Stimulated activated CD4-positive, alpha-beta T cell treated with anti-CD3 and anti-CD28 coated beads, Interleukin-4, amount 100 ng/mL, for 4 hours (primary cell): ENCODE results near the gene MICB.
A peak's percentile ranks its signal among the peaks of the same experiment; 100 is the strongest.
"Not testable (repeated sequence)": the region's sequence is repeated elsewhere in the genome, so short reads cannot be mapped to it uniquely, and the experiment has no call there.

ENCODE experiments used
- DNase-seq, 2 experiments: peaks; one replicate each; pipeline ENCODE4 v3.0.0-alpha.2; 2020

Gene MICB

GRCh38 chr6:31474871-31475286 lies 23.1 kb upstream of the MICB start:
- DNase-seq = no peak

GRCh38 chr6:31476515-31477139 lies 21.3 kb upstream of the MICB start:
- no peak for DNase-seq

GRCh38 chr6:31477521-31477920 lies 20.4 kb upstream of the MICB start:
- DNase-seq = no peak

- DNase-seq = no peak
Measured at GRCh38 chr6:31478186-31478950, 19.6 kb upstream of the MICB start.

DNA sequence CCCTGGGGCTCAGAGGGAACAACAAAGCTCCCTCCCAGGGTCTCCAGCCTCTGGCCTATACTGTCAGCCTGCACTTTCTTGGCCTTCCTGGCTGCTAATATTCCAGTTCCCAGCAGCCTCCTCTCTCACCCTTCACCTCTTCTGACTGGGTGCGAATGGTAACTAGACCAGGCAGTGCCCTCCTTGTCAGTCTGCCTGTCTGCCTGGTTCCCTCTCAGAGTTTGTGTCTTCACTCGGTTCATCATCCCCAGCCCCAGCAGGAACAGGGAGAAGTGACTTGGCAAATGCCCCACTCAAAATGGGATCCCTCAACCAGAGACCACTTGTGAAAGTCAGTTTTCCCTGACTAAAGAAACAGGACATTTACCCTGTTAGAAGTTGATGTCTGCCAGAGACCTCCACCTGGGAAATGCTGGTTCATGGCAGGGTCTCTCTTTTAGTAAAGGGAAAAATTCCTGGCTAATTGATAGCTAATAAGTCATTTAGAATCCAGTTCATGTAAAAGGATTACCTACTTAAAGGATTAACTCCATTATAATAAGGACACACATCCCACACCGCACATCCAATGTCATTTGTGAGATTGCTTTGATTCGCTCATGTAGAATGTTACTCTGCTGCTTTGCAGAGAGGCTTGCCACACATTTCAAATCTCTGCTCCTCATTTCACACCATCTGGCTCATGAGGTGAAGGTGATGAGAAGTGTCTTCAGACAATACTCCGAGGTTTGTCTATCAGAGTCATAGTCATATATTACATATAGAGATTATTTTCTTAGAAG lies 18.6 kb upstream of the MICB start:
- no peak for DNase-seq

DNA sequence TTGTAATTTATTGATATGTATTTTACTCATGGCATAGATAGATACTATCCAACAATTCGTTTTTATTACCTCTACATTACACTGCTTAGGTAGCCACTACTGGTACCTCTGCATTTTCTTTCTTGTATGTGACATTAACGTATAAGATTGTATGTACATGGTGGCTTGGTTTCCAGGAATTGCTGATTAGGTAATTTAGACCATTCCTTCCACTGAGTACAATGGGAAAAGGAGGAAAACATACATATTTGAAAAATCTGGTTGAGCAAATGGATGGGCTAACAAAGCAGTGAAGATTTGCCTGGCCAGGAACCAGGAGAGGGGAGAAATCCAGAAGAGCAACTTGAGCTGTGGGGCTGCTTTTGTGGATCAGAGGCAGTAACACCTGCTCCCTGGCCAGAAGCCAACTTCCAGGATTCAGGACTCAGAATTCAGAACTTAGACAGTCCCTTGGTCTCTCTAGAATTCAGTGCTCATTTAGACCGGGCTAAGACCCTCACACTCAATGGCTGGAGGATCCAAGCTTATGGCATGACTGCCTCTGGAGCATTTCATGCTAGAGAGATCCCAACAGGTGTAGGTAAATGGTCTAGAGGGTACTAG lies 17.9 kb upstream of the MICB start:
- DNase-seq = no peak

DNA sequence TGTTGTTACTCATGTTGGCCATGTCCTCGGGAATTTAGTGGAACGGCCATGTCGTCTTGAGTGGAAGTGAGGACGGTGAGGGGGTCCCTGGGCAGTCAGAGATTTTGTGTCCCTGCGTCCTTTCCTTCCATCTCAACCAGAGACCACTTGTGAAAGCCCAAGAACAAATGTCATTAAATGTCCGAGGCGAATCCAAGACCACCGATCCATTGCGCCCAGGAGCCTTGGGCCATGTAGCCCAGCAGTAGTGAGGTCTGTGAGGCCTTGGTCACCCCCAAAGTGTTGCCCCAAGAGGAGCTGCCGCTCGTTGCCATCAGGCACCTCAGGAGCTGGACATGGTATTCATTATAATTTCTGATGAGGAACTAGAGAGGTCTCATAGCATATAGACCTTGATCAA lies 17.4 kb upstream of the MICB start:
- DNase-seq = no peak

- no peak for DNase-seq
Measured at GRCh38 chr6:31483392-31483791, 14.6 kb upstream of the MICB start.

GRCh38 chr6:31485055-31485454 lies 12.9 kb upstream of the MICB start:
- DNase-seq = no peak

GRCh38 chr6:31486065-31486837 lies 11.7 kb upstream of the MICB start:
- DNase-seq = not testable (repeated sequence)

GRCh38 chr6:31487674-31488073 lies 10.3 kb upstream of the MICB start:
- DNase-seq = not testable (repeated sequence)

GRCh38 chr6:31489086-31489485 lies 8.9 kb upstream of the MICB start:
- DNase-seq = no peak

GRCh38 chr6:31490115-31490873 lies 7.7 kb upstream of the MICB start:
- no peak for DNase-seq

GRCh38 chr6:31493550-31493874 lies 4.4 kb upstream of the MICB start:
- not testable (repeated sequence) for DNase-seq

GRCh38 chr6:31493875-31494694 lies 3.9 kb upstream of the MICB start:
- DNase-seq = peak; percentile 62 to 76

GRCh38 chr6:31495580-31495979 lies 2.4 kb upstream of the MICB start:
- no peak for DNase-seq

DNA sequence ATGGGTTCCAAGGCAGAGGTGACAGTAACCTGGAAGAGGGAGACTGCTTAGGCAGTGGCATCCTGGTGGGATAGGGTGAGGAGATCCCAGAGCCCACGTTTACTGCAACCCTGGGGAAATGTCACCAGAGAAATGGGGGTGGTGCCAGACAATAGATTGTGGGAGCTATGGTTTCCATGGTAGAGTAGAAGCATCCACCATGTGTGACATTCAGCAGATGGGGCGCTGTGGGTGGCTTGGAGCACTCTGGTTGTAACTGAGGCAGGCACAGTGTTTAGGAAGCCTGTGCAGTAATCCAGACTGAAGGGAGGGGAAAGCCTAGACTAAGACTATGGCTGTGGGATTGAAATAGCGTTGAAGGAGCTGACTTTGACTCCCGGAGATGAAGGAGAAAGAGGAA lies 1.1 kb upstream of the MICB start:
- not testable (repeated sequence) for DNase-seq

- no peak for DNase-seq
Measured at GRCh38 chr6:31498748-31499147, 803 bp downstream of the MICB start.

- DNase-seq = not testable (repeated sequence)
Measured at GRCh38 chr6:31499648-31500047, 1.7 kb downstream of the MICB start.

DNA sequence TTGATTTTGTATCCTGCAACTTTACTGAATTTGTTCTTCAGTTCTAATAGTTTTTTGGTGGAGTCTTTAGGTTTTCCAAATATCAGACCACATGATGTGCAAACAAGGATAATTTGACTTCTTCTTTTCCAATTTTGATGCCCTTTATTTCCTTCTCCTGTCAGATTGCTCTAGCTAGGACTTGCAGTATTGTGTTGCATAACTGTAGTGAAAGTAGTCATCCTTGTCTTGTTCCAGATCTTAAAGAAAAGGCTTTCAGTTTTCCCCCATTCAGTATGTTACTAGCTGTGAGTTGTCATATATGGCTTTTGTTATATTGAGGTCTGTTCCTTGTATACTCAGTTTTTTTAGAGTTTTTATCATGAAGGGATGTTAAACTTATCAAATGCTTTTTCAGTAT lies 4.6 kb downstream of the MICB start:
- no peak for DNase-seq

DNA sequence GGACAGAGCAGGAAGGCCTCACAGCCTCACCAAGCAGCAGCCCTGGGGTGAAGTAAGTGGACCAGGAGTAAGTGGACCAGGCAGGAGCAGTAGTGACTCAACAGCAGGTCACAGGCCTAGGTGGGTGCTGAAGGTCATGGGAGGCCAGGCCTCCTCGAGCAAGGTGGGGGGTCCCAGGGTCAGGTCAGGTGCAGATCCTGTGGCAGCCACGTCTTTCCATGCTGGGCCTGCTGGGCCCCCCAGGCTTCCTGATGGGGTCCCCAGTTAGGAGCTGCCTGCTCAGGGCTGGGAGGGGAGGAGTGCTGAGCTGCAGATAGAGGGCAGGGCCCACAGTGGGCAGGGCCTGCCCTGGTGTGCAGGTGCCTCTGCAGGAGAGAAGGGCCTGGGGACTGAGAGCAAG lies 11.1 kb downstream of the MICB start:
- not testable (repeated sequence) for DNase-seq
